ENCODE measurements around the gene BRD9. TPM values are rescaled to one million over a fixed set of nuclear protein-coding genes. Genes with fewer than 3 reads are reported as not detected.
"Not testable (repeated sequence)": the region's sequence is repeated elsewhere in the genome, so short reads cannot be mapped to it uniquely, and the experiment has no call there.

BRD9 gene
- total and polyA plus RNA-seq, 2 experiments from 2014 or later: 18.2 to 30.6 TPM

GRCh38 chr5:883475-884181 is 9.0 kb downstream of the BRD9 start:
- TF ChIP-seq EZH2phosphoT487 (IDR thresholded peaks at IDR 0.05; ENCODE audit: insufficient read depth, low read depth) (no peak), EZH2 (IDR thresholded peaks at IDR 0.05; ENCODE audit: insufficient read depth, poor library complexity, severe bottlenecking) (no peak)
- Histone ChIP-seq H3K4me3 (no peak overlapping the region), H3K79me2 (ENCODE audit: insufficient read depth) (peaks cover 66% of the 10 kb centered on the region), H3K36me3 (ENCODE audit: low read depth) (peaks cover 19% of the 10 kb centered on the region; the same call in 1 of the 2 replicates), H3K4me2 (ENCODE audit: unreplicated experiment) (no peak overlapping the region), H3K9me2 (ENCODE audit: insufficient read depth) (no peaks in the 10 kb centered on the region), H4K20me1 (ENCODE audit: insufficient read depth) (peaks cover 4% of the 10 kb centered on the region; the same call in 1 of the 2 replicates), H3K9me3 (ENCODE audit: low read depth) (no peaks in the 10 kb centered on the region), H3K27me3 (replicated peaks; ENCODE audit: insufficient read depth) (no peaks in the 10 kb centered on the region), H3K4me1 (ENCODE audit: insufficient read depth) (no peaks in the 10 kb centered on the region), H2AFZ (no peak overlapping the region), H3F3A (ENCODE audit: insufficient read depth) (no peaks in the 10 kb centered on the region), H3K9ac (no peak overlapping the region), H3K27ac (no peak overlapping the region)
- in situ Hi-C loops (cut with MboI): no loop called here
- no peak for DNase-seq
- 96 to 97% methylated on average over 27 to 29 of the region's 29 CpGs for WGBS, 2 experiments (ENCODE audit: low coverage in 1 of 2, low lambda C conversion rate in 2 of 2, missing lambda C conversion rate in 2 of 2)

- Histone ChIP-seq H3F3A (ENCODE audit: insufficient read depth) (no peaks in the 10 kb centered on the region), H4K20me1 (ENCODE audit: insufficient read depth) (peaks cover 4% of the 10 kb centered on the region; the same call in 1 of the 2 replicates), H3K27me3 (replicated peaks; ENCODE audit: insufficient read depth) (no peaks in the 10 kb centered on the region), H3K27ac (no peak overlapping the region), H3K4me3 (no peak overlapping the region), H3K4me1 (ENCODE audit: insufficient read depth) (no peaks in the 10 kb centered on the region), H3K36me3 (ENCODE audit: low read depth) (peaks cover 16% of the 10 kb centered on the region; the same call in 1 of the 2 replicates), H3K9me2 (ENCODE audit: insufficient read depth) (no peaks in the 10 kb centered on the region), H3K4me2 (ENCODE audit: unreplicated experiment) (no peak overlapping the region), H3K9me3 (ENCODE audit: low read depth) (no peaks in the 10 kb centered on the region), H2AFZ (no peak overlapping the region), H3K79me2 (ENCODE audit: insufficient read depth) (peaks cover 54% of the 10 kb centered on the region), H3K9ac (no peak overlapping the region)
- DNase-seq: no peak
- TF ChIP-seq EZH2 (IDR thresholded peaks at IDR 0.05; ENCODE audit: insufficient read depth, poor library complexity, severe bottlenecking) (no peak), EZH2phosphoT487 (IDR thresholded peaks at IDR 0.05; ENCODE audit: insufficient read depth, low read depth) (no peak)
- 97% methylated on average over 32 to 33 of the region's 33 CpGs for WGBS, 2 experiments (ENCODE audit: low coverage in 1 of 2, low lambda C conversion rate in 2 of 2, missing lambda C conversion rate in 2 of 2)
- in situ Hi-C loops (cut with MboI): no loop called here
These were observed 10.1 kb downstream of the BRD9 start for GRCh38 chr5:882253-883183.

GRCh38 chr5:881551-881935 is 11.1 kb downstream of the BRD9 start:
- TF ChIP-seq EZH2phosphoT487 (IDR thresholded peaks at IDR 0.05; ENCODE audit: insufficient read depth, low read depth) (no peak), EZH2 (IDR thresholded peaks at IDR 0.05; ENCODE audit: insufficient read depth, poor library complexity, severe bottlenecking) (no peak)
- 92% methylated on average over 11 to 12 of the region's 12 CpGs for WGBS, 2 experiments (ENCODE audit: low coverage in 1 of 2, low lambda C conversion rate in 2 of 2, missing lambda C conversion rate in 2 of 2)
- in situ Hi-C loops (cut with MboI): no loop called here

GRCh38 chr5:880816-881550 is 11.6 kb downstream of the BRD9 start:
- no peak for DNase-seq
- 94 to 97% methylated on average over 31 to 35 of the region's 35 CpGs for WGBS, 2 experiments (ENCODE audit: low coverage in 1 of 2, low lambda C conversion rate in 2 of 2, missing lambda C conversion rate in 2 of 2)
- Histone ChIP-seq H3K4me3 (no peak overlapping the region), H3F3A (ENCODE audit: insufficient read depth) (no peaks in the 10 kb centered on the region), H3K9ac (no peak overlapping the region), H3K27ac (no peak overlapping the region), H4K20me1 (ENCODE audit: insufficient read depth) (peaks cover 4% of the 10 kb centered on the region; the same call in 1 of the 2 replicates), H3K4me2 (ENCODE audit: unreplicated experiment) (no peak overlapping the region), H3K36me3 (ENCODE audit: low read depth) (peaks cover 12% of the 10 kb centered on the region; the same call in 1 of the 2 replicates), H3K79me2 (ENCODE audit: insufficient read depth) (peaks cover 47% of the 10 kb centered on the region), H2AFZ (no peak overlapping the region), H3K9me3 (ENCODE audit: low read depth) (no peaks in the 10 kb centered on the region), H3K4me1 (ENCODE audit: insufficient read depth) (no peaks in the 10 kb centered on the region), H3K9me2 (ENCODE audit: insufficient read depth) (no peaks in the 10 kb centered on the region), H3K27me3 (replicated peaks; ENCODE audit: insufficient read depth) (no peaks in the 10 kb centered on the region)
- TF ChIP-seq EZH2 (IDR thresholded peaks at IDR 0.05; ENCODE audit: insufficient read depth, poor library complexity, severe bottlenecking) (no peak), EZH2phosphoT487 (IDR thresholded peaks at IDR 0.05; ENCODE audit: insufficient read depth, low read depth) (no peak)
- in situ Hi-C loops (cut with MboI): no loop called here

More at GRCh38 chr5:881551-881935, 11.1 kb downstream of the BRD9 start:
- Histone ChIP-seq H3K4me2 (ENCODE audit: unreplicated experiment) (no peak overlapping the region), H3K27ac (no peak overlapping the region), H4K20me1 (ENCODE audit: insufficient read depth) (peaks cover 4% of the 10 kb centered on the region; the same call in 1 of the 2 replicates), H3K4me3 (no peak overlapping the region), H3K4me1 (ENCODE audit: insufficient read depth) (no peaks in the 10 kb centered on the region), H3K9me3 (ENCODE audit: low read depth) (no peaks in the 10 kb centered on the region), H3F3A (ENCODE audit: insufficient read depth) (no peaks in the 10 kb centered on the region), H3K9ac (no peak overlapping the region), H3K79me2 (ENCODE audit: insufficient read depth) (peaks cover 53% of the 10 kb centered on the region), H3K9me2 (ENCODE audit: insufficient read depth) (no peaks in the 10 kb centered on the region), H3K36me3 (ENCODE audit: low read depth) (peaks cover 14% of the 10 kb centered on the region; the same call in 1 of the 2 replicates), H3K27me3 (replicated peaks; ENCODE audit: insufficient read depth) (no peaks in the 10 kb centered on the region), H2AFZ (no peak overlapping the region)
- DNase-seq: no peak

GRCh38 chr5:878677-879076 is 13.9 kb downstream of the BRD9 start:
- H2AFZ ChIP-seq; H4K20me1 ChIP-seq (ENCODE audit: insufficient read depth); H3F3A ChIP-seq (ENCODE audit: insufficient read depth); H3K27ac ChIP-seq; H3K9me2 ChIP-seq (ENCODE audit: insufficient read depth); H3K27me3 ChIP-seq (replicated peaks; ENCODE audit: insufficient read depth); DNase-seq; in situ Hi-C loops (cut with MboI); H3K4me2 ChIP-seq (ENCODE audit: unreplicated experiment); H3K9ac ChIP-seq; H3K4me1 ChIP-seq (ENCODE audit: insufficient read depth); H3K9me3 ChIP-seq (ENCODE audit: low read depth); H3K4me3 ChIP-seq: not testable (repeated sequence)
- H3K79me2 ChIP-seq (ENCODE audit: insufficient read depth): peaks cover 35% of the 10 kb centered on the region
- peaks cover 11% of the 10 kb centered on the region; the same call in 1 of the 2 replicates for H3K36me3 ChIP-seq (ENCODE audit: low read depth)
- WGBS, 2 experiments (ENCODE audit: low coverage in 1 of 2, low lambda C conversion rate in 2 of 2, missing lambda C conversion rate in 2 of 2): no CpG with 5 or more reads among the region's 8 CpGs
